Spleen (tissue), 11 donors: ENCODE results near the gene RAD51B. TPM values are rescaled to one million over a fixed set of nuclear protein-coding genes. Genes with fewer than 3 reads are reported as not detected.

Experiments used
- DNase-seq: peaks from one replicate; pipeline ENCODE4 v3.0.0-alpha.2; 2020
- H3K27ac ChIP-seq, 8 donors: fragments of 200-600 bp; sonication (generic) in 7 of 8; 1 replicate in 4 of 8; 2 replicates in 4 of 8; pipeline versions ENCODE4 v1.5.0 to v1.8.0; 2016 to 2021; ENCODE audit warnings: inconsistent platforms in 4 of 8, mild to moderate bottlenecking in 4 of 8, moderate library complexity in 1 of 8
- H3K27me3 ChIP-seq, 7 donors: fragments of 200-600 bp; sonication (generic) in 6 of 7; replicated peaks in 1 of 7; 1 replicate in 4 of 7; 2 replicates in 3 of 7; pipeline versions ENCODE4 v1.5.0 to v1.8.0; 2016 to 2021; ENCODE audit warnings: inconsistent platforms in 3 of 7, mild to moderate bottlenecking in 1 of 7
- H3K36me3 ChIP-seq, 6 donors: fragments of 200-600 bp; sonication (generic) in 5 of 6; 1 replicate in 4 of 6; 2 replicates in 2 of 6; pipeline versions ENCODE4 v1.5.0 to v1.8.0; 2016 to 2021; ENCODE audit warnings: inconsistent platforms in 2 of 6
- H3K4me1 ChIP-seq, 6 donors: fragments of 200-600 bp; sonication (generic) in 5 of 6; 1 replicate in 3 of 6; 2 replicates in 3 of 6; pipeline versions ENCODE4 v1.5.0 to v1.8.0; 2016 to 2021; ENCODE audit warnings: inconsistent platforms in 3 of 6
- H3K4me3 ChIP-seq, 8 donors: fragments of 200-600 bp; sonication (generic) in 7 of 8; 1 replicate in 4 of 8; 2 replicates in 4 of 8; pipeline versions ENCODE4 v1.5.0 to v1.8.0; 2016 to 2021; ENCODE audit warnings: inconsistent platforms in 4 of 8, mild to moderate bottlenecking in 4 of 8, moderate library complexity in 2 of 8
- H3K9me3 ChIP-seq, 8 donors: fragments of 200-600 bp; sonication (generic) in 7 of 8; 1 replicate in 4 of 8; 2 replicates in 4 of 8; pipeline versions ENCODE4 v1.5.0 to v1.8.0; 2016 to 2021; ENCODE audit warnings: inconsistent platforms in 4 of 8
- POLR2A ChIP-seq, 3 donors: fragments of 450-650 bp; IDR thresholded peaks; one replicate each; pipeline ENCODE4 v1.5.1; 2017; ENCODE audit warnings: antibody characterized with exemption in 3 of 3, mild to moderate bottlenecking in 1 of 3
- POLR2AphosphoS5 ChIP-seq, 3 donors: sonication (generic); formaldehyde crosslinking; IDR thresholded peaks; one replicate each; pipeline ENCODE4 v1.5.1; 2017; ENCODE audit warnings: antibody characterized with exemption in 3 of 3
- WGBS, 5 donors: extraction: QIAGEN DNeasy Blood & Tissue Kit in 3 of 5; methylation state at CpG; one replicate each; pipeline versions ENCODE4 v1.1.5 to v1.1.7; 2013 to 2018; 5-methylcytosine and 5-hydroxymethylcytosine counted together
- intact Hi-C: fragments of 100-400 bp; cut with DNase I; formaldehyde crosslinking; loops from one replicate; pipeline ENCODE4 v1.15.0; 2023; ENCODE audit warnings: low total_unique reads
- polyA plus RNA-seq, 3 donors: library from polyadenylated mRNA; stranded (reverse); fragments of 200-250 nt; gene quantifications; one replicate each; pipeline ENCODE4 v1.2.1, GENCODE V29; 2013
- total RNA-seq, 7 donors: library from RNA; depleted of rRNA in 3 of 7; stranded (reverse); fragments of >200 nt in 3 of 7; fragmentation: NEBNext Ultra II Directional in 4 of 7; extraction: Animal tissue kit (Norgen Biotek cat#: 25700) in 4 of 7; gene quantifications; one replicate each; pipeline versions ENCODE4 v1.1.0 to v1.2.1, GENCODE V29; 2016 to 2021
- TF ChIP-seq, protein P1 (sequence below), 11 experiments: fragments of 200-600 bp in 7 of 11; fragments of 450-650 bp in 4 of 11; sonication (generic) in 4 of 11; IDR thresholded peaks in 8 of 11; conservative IDR thresholded peaks in 3 of 11; 1 replicate in 7 of 11; 2 replicates in 4 of 11; pipeline versions ENCODE4 v1.4.0 to v1.8.0; 2016 to 2021; ENCODE audit warnings: antibody characterized with exemption in 11 of 11, inconsistent platforms in 4 of 11, mild to moderate bottlenecking in 1 of 11
- donor health status: healthy with polysubstance abuse.
- donor health status: DM: no; HTN: no; CAD: no; lungs with moderate emphysema.
- donor health status: DM: no; HTN: no; CAD: no.
- donor health status: Bipolar disorder and iron deficiency.
- donor health status: healthy.
- donor health status: DM: no; HTN: no; CAD: no.
- donor health status: DM: yes; HTN: yes; CAD: no.

The RAD51B gene
- total and polyA plus RNA-seq, 10 donors: 4.2 to 43.7 (median 29.8) TPM

DNA sequence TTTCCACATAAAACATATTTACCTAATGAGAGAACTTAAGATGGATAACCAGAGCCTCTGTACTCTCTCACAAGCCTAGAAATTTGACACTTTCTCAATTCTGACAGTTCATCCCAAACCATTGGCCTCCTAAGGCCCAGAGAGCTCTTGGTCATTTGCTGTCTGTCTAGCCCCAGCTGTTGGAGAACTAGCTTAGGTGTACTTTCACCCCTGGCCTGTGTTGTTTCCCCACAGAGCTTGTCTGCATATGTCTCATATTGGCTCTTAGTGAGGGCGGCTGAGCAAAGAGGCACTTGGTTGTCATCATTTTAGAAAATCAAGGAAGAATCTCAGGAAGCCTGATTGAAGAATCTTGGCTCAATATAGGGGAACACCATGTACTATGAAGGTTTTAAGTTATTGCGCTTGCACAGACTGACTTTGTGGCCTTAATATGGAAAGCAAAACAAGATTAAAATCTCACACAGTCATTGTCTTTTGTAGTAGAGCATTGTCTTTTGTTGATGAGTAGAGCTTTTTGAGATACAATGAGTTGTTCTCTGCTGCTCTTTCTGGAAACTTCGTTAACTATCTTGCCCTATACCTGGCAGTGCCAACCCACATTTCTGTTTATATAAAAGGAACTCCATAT, 324.6 kb downstream of the RAD51B start:
- H3K4me3 ChIP-seq: no peak overlapping the region
- 62 to 70% (median 67%) methylated on average over 3 of the region's 3 CpGs for WGBS, 5 donors
- TF ChIP-seq POLR2AphosphoS5 (IDR thresholded peaks at IDR 0.05) (no peak), POLR2A (IDR thresholded peaks at IDR 0.05) (no peak)
- TF ChIP-seq, protein P1, sequence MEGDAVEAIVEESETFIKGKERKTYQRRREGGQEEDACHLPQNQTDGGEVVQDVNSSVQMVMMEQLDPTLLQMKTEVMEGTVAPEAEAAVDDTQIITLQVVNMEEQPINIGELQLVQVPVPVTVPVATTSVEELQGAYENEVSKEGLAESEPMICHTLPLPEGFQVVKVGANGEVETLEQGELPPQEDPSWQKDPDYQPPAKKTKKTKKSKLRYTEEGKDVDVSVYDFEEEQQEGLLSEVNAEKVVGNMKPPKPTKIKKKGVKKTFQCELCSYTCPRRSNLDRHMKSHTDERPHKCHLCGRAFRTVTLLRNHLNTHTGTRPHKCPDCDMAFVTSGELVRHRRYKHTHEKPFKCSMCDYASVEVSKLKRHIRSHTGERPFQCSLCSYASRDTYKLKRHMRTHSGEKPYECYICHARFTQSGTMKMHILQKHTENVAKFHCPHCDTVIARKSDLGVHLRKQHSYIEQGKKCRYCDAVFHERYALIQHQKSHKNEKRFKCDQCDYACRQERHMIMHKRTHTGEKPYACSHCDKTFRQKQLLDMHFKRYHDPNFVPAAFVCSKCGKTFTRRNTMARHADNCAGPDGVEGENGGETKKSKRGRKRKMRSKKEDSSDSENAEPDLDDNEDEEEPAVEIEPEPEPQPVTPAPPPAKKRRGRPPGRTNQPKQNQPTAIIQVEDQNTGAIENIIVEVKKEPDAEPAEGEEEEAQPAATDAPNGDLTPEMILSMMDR (IDR thresholded peaks at IDR 0.05 in 8 of 11, conservative IDR thresholded peaks at IDR 0.05 in 3 of 11): no peak
- no peaks in the 10 kb centered on the region for H3K36me3 ChIP-seq
- intact Hi-C loops: no loop called here
- H3K27ac ChIP-seq: peak overlapping the region in 7 of 8 donors; percentile 38 to 80 (median 69)
- H3K27me3 ChIP-seq: no peaks in the 10 kb centered on the region
- peaks cover 0 to 15% (median 12%) of the 10 kb centered on the region in 8 donors for H3K9me3 ChIP-seq
- DNase-seq: no peak
- peaks cover 0 to 29% (median 10%) of the 10 kb centered on the region in 6 donors for H3K4me1 ChIP-seq

DNA sequence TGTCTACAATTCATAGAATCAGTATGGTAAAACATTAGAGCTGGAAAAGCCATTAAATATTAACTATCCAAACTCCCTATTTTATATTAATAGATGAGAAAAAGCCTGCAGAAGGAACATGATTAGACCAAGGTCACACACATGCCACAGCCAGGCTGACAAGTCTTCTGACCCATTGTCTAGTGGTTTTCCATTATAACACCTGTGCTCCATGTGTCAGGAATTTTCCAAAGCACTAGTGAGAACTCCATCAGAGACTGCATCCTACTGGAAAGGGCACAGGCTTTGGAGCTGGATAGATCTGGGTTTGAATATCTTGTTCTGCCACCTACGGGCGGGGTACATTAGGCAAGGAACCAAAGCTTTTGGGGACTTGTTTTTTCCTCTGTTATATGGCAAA, 325.5 kb downstream of the RAD51B start:
- Histone ChIP-seq H3K27me3 (no peaks in the 10 kb centered on the region), H3K4me1 (peaks cover 0 to 29% (median 10%) of the 10 kb centered on the region in 6 donors), H3K9me3 (peaks cover 0 to 19% (median 13%) of the 10 kb centered on the region in 8 donors), H3K27ac (peak overlapping the region in 5 of 8 donors; percentile 68 to 80 (median 76)), H3K36me3 (no peaks in the 10 kb centered on the region), H3K4me3 (no peak overlapping the region)
- intact Hi-C loops: no loop called here
- WGBS, 5 donors: 95 to 98% (median 97%) methylated on average over 2 of the region's 2 CpGs
- no peak for TF ChIP-seq POLR2AphosphoS5 (IDR thresholded peaks at IDR 0.05)
- TF ChIP-seq, protein P1 (IDR thresholded peaks at IDR 0.05 in 8 of 11, conservative IDR thresholded peaks at IDR 0.05 in 3 of 11): no peak
- TF ChIP-seq POLR2A (IDR thresholded peaks at IDR 0.05): no peak
- no peak for DNase-seq

DNA sequence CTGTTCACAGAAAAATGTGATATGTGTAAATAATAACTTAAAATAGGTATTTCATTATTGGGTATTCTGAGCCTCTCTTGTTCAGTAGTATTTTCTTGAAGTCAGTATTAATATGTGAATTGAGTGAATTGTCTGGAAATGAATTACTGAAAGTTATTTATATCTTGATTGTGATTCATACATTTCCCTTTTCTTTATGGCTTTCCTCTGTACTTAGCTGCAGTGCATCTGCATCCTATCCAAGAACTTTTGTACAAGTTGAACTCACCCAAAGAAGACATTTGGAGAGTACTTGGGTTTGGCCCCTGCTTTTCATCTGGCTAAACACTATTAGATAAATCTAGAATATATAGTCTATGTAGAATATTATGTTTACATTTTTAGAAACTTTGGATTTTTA, 326.0 kb downstream of the RAD51B start:
- H3K4me1 ChIP-seq: peaks cover 0 to 29% (median 10%) of the 10 kb centered on the region in 6 donors
- H3K36me3 ChIP-seq: no peaks in the 10 kb centered on the region
- intact Hi-C loops: no loop called here
- no peak for DNase-seq
- H3K4me3 ChIP-seq: no peak overlapping the region
- no peak for TF ChIP-seq POLR2A (IDR thresholded peaks at IDR 0.05)
- TF ChIP-seq POLR2AphosphoS5 (IDR thresholded peaks at IDR 0.05): no peak
- TF ChIP-seq, protein P1 (IDR thresholded peaks at IDR 0.05 in 8 of 11, conservative IDR thresholded peaks at IDR 0.05 in 3 of 11): no peak
- H3K27me3 ChIP-seq: no peaks in the 10 kb centered on the region
- peaks cover 0 to 21% (median 14%) of the 10 kb centered on the region in 8 donors for H3K9me3 ChIP-seq
- H3K27ac ChIP-seq: peak overlapping the region in 3 of 8 donors; percentile 69 to 80 (median 77)

DNA sequence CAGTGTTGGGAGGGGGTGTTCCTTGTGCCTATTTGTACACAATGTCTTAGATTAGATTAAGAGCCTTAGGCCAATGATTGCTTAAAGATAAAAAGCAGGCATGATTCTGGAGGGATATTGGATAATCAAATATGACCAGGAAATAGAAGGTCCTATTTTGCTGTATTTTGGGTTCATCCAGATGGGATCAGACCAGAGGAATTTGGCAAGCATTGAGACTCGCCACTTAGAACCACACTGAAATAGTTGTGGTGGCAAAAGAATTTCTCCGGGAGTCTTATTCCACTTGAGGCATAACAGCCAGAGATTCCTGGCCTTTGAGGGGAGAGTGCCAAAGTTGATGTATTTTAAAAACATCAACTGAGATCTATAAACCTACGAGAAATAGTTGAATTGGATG, 327.2 kb downstream of the RAD51B start:
- WGBS, 5 donors: 71 to 86% (median 84%) methylated on average over 3 of the region's 3 CpGs
- Histone ChIP-seq H3K36me3 (no peaks in the 10 kb centered on the region), H3K27ac (peak overlapping the region in 5 of 8 donors; percentile 3 to 80 (median 52)), H3K9me3 (peaks cover 0 to 30% (median 25%) of the 10 kb centered on the region in 8 donors), H3K4me3 (no peak overlapping the region), H3K27me3 (no peaks in the 10 kb centered on the region), H3K4me1 (peaks cover 0 to 29% (median 10%) of the 10 kb centered on the region in 6 donors)
- intact Hi-C loops: no loop called here
- TF ChIP-seq POLR2A (IDR thresholded peaks at IDR 0.05): no peak
- TF ChIP-seq POLR2AphosphoS5 (IDR thresholded peaks at IDR 0.05): no peak
- TF ChIP-seq, protein P1 (IDR thresholded peaks at IDR 0.05 in 8 of 11, conservative IDR thresholded peaks at IDR 0.05 in 3 of 11): no peak
- DNase-seq: no peak
